ENCODE results near the gene NNMT. TPM values are rescaled to one million over a fixed set of nuclear protein-coding genes. Genes with fewer than 3 reads are reported as not detected.

NNMT gene
- total RNA-seq, 2 donors from 2014 or later = 74.7 to 276 TPM

DNA sequence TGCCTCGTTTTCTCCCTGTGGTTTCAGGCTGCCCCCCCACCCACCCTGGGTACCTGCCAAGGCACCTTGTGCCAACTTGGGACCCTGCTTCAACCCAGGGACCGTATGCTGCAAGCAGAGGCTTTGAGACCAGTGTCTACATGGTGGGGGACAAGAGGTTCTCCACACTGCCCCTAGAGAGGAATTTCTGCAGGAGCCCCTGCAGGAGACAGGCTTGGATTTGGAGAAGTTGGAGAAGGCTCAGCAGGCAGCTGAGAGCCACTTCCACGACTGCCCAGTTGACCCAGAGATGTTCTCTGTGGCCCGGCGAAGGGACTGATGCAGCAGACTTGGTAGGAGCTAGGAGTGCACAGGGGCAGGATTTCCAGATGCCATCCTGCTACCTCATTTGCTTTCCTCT lies 20.1 kb upstream of the NNMT start:
- H3K4me3 ChIP-seq = no peak overlapping the region
- intact Hi-C loops (cut with DNase I) = no loop called here
- no peak for DNase-seq

DNA sequence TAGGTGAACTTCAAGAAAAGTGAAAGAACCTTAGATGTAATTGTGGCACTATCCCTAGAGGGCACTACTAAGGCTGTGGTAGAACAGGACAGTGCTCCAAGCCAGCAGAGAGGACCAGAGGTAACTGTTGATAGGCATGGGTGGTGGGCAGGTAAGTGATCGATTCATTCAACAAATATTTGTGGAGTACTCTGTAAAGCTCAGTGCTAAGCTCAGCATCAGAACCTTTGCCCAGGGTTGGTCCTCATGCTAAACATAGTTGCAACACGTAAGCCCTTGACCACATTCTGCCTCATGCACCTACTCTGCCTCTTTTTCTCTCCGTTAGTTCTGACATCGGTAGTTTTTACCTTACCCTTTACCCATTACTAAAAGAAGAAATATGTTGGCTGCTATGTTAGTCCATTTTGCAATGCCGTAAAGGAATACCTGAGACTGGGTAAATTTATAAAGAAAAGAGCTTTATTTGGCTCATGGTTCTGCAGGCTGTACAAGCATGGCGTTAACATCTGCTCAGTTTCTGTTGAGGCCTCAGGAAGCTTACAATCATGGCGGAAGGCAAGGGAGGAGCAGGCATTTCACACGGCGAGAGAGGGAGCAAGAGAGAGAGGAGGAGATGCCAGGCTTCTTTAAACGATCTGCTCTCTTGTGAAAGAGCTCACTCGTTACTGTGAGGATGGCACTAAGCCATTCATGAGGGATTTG lies 18.4 kb upstream of the NNMT start:
- no peaks in the 10 kb centered on the region for H3K9me3 ChIP-seq
- H3K4me3 ChIP-seq = no peak overlapping the region
- ATAC-seq = no peak
- no peaks in the 10 kb centered on the region for H3K4me1 ChIP-seq
- no peak for TF ChIP-seq POLR2A (IDR thresholded peaks at IDR 0.05)
- TF ChIP-seq CTCF (IDR thresholded peaks at IDR 0.05) = no peak
- intact Hi-C loops (cut with DNase I) = no loop called here
- no peak overlapping the region for H3K27ac ChIP-seq
- no peak for DNase-seq
- WGBS, 2 donors = 72 to 77% methylated on average over 11 of the region's 11 CpGs
- H3K27me3 ChIP-seq = no peaks in the 10 kb centered on the region
- H3K36me3 ChIP-seq (replicated peaks in 1 of 2; ENCODE audit: insufficient read depth in 1 of 2, low read depth in 2 of 2) = no peaks in the 10 kb centered on the region

More for the DNA sequence above, 20.1 kb upstream of the NNMT start:
- no peak for TF ChIP-seq CTCF (IDR thresholded peaks at IDR 0.05)
- no peak for TF ChIP-seq POLR2A (IDR thresholded peaks at IDR 0.05)
- no peak for ATAC-seq
- WGBS, 2 donors = 44 to 51% methylated on average over 5 of the region's 5 CpGs
- no peaks in the 10 kb centered on the region for H3K36me3 ChIP-seq (replicated peaks in 1 of 2; ENCODE audit: insufficient read depth in 1 of 2, low read depth in 2 of 2)
- no peak overlapping the region for H3K27ac ChIP-seq
- H3K4me1 ChIP-seq = no peaks in the 10 kb centered on the region
- no peaks in the 10 kb centered on the region for H3K9me3 ChIP-seq
- H3K27me3 ChIP-seq = no peaks in the 10 kb centered on the region

GRCh38 chr11:114278342-114279065 lies 17.7 kb upstream of the NNMT start:
- H3K4me1 ChIP-seq = no peaks in the 10 kb centered on the region
- no peak overlapping the region for H3K4me3 ChIP-seq
- ATAC-seq (no peak), DNase-seq (no peak)
- intact Hi-C loops (cut with DNase I) = no loop called here
- H3K27ac ChIP-seq = no peak overlapping the region
- H3K9me3 ChIP-seq = no peaks in the 10 kb centered on the region
- 64 to 83% methylated on average over 4 of the region's 4 CpGs for WGBS, 2 donors
- H3K36me3 ChIP-seq (replicated peaks in 1 of 2; ENCODE audit: insufficient read depth in 1 of 2, low read depth in 2 of 2) = no peaks in the 10 kb centered on the region
- H3K27me3 ChIP-seq = no peaks in the 10 kb centered on the region
- TF ChIP-seq CTCF (IDR thresholded peaks at IDR 0.05) = no peak
- TF ChIP-seq POLR2A (IDR thresholded peaks at IDR 0.05) = no peak

- Histone ChIP-seq H3K4me1 (no peaks in the 10 kb centered on the region), H3K4me3 (no peak overlapping the region), H3K27ac (no peak overlapping the region), H3K9me3 (no peaks in the 10 kb centered on the region), H3K36me3 (replicated peaks in 1 of 2; ENCODE audit: insufficient read depth in 1 of 2, low read depth in 2 of 2) (no peaks in the 10 kb centered on the region), H3K27me3 (no peaks in the 10 kb centered on the region)
- DNase-seq (no peak), ATAC-seq (no peak)
- TF ChIP-seq POLR2A (IDR thresholded peaks at IDR 0.05) (no peak), CTCF (IDR thresholded peaks at IDR 0.05) (no peak)
- WGBS, 2 donors = 64 to 79% methylated on average over 9 of the region's 9 CpGs
- intact Hi-C loops (cut with DNase I) = no loop called here
Observed at GRCh38 chr11:114279792-114280546, 16.2 kb upstream of the NNMT start.
